GM06990 (cell line): ENCODE measurements around the gene ABCF3.

Experiments used
- DNase-seq: peaks from one replicate; pipeline ENCODE4 v3.0.0-alpha.2; 2011; ENCODE audit not compliant: insufficient read length; ENCODE audit errors: extremely low read depth
- H3K27me3 ChIP-seq: replicated peaks from 2 replicates; pipeline ENCODE4 v1.6.0; 2011; ENCODE audit warnings: low read length; ENCODE audit not compliant: control insufficient read depth, insufficient read depth
- H3K36me3 ChIP-seq: 2 replicates; pipeline ENCODE4 v1.5.1; 2011; ENCODE audit warnings: low read length; ENCODE audit not compliant: control insufficient read depth, insufficient read depth
- H3K4me3 ChIP-seq: replicated peaks from 2 replicates; pipeline ENCODE4 v1.5.1; 2011; ENCODE audit warnings: low read depth, mild to moderate bottlenecking, control low read depth, low read length
- CTCF ChIP-seq: IDR thresholded peaks from 2 replicates; pipeline ENCODE4 v1.5.1; 2011; ENCODE audit warnings: low read length, control low read depth, mild to moderate bottlenecking, inconsistent platforms; ENCODE audit not compliant: insufficient read depth, poor library complexity, severe bottlenecking

The ABCF3 gene

GRCh38 chr3:184223946-184224345, 37.9 kb downstream of the ABCF3 start:
- no peak for DNase-seq
- Histone ChIP-seq H3K27me3 (no peaks in the 10 kb centered on the region; the same call in 1 of the 2 replicates), H3K4me3 (no peak overlapping the region), H3K36me3 (no peaks in the 10 kb centered on the region)
- no peak for TF ChIP-seq CTCF

- TF ChIP-seq CTCF, result peak; percentile 97
- Histone ChIP-seq H3K36me3 (no peaks in the 10 kb centered on the region), H3K27me3 (no peaks in the 10 kb centered on the region; the same call in 1 of the 2 replicates), H3K4me3 (no peak overlapping the region)
- no peak for DNase-seq
Observed at GRCh38 chr3:184227481-184227935, 41.5 kb downstream of the ABCF3 start.

GRCh38 chr3:184228376-184229137, 42.6 kb downstream of the ABCF3 start:
- no peaks in the 10 kb centered on the region for H3K36me3 ChIP-seq
- H3K27me3 ChIP-seq, result no peaks in the 10 kb centered on the region; the same call in 1 of the 2 replicates
- no peak for DNase-seq
- TF ChIP-seq CTCF, result no peak
- no peak overlapping the region; the same call in 1 of the 2 replicates for H3K4me3 ChIP-seq

- peak; percentile 5 for TF ChIP-seq CTCF
- DNase-seq, result peak; percentile 79
- no peaks in the 10 kb centered on the region; the same call in 1 of the 2 replicates for H3K27me3 ChIP-seq
- H3K4me3 ChIP-seq, result peak within 1 kb of the TSS; percentile 50
- no peaks in the 10 kb centered on the region for H3K36me3 ChIP-seq
Observed at GRCh38 chr3:184229394-184230080, 43.5 kb downstream of the ABCF3 start, which contains the start of gene VWA5B2. Gene VWA5B2 (plus strand): TSS chr3:184229585. CDS start chr3:184230529, 944 bp downstream.

- Histone ChIP-seq H3K4me3 (peak overlapping the region; percentile 50), H3K27me3 (no peaks in the 10 kb centered on the region; the same call in 1 of the 2 replicates), H3K36me3 (no peaks in the 10 kb centered on the region)
- no peak for DNase-seq
- TF ChIP-seq CTCF, result no peak
Observed at GRCh38 chr3:184230081-184230602, 44.1 kb downstream of the ABCF3 start.
